Nephron (organoid): ENCODE data around the gene PLCL1.

Source experiments
- H3K27ac Mint-ChIP-seq, 3 experiments: 2 replicates each; pipeline ENCODE4 v1.8.0; 2020; ENCODE audit warnings: mixed read lengths in 3 of 3, mild to moderate bottlenecking in 2 of 3, moderate library complexity in 1 of 3
- H3K27me3 Mint-ChIP-seq: 2 replicates; pipeline ENCODE4 v1.8.0; 2021; ENCODE audit warnings: low read depth, mild to moderate bottlenecking, moderate library complexity, mixed read lengths
- H3K36me3 Mint-ChIP-seq: 2 replicates; pipeline ENCODE4 v1.8.0; 2020; ENCODE audit warnings: low read depth, mixed read lengths
- H3K4me1 Mint-ChIP-seq: 2 replicates; pipeline ENCODE4 v1.8.0; 2020; ENCODE audit warnings: mixed read lengths
- H3K4me3 Mint-ChIP-seq, 3 experiments: 2 replicates each; pipeline ENCODE4 v1.8.0; 2020; ENCODE audit warnings: mild to moderate bottlenecking in 3 of 3, mixed read lengths in 3 of 3, moderate library complexity in 2 of 3
- H3K9me3 Mint-ChIP-seq: 2 replicates; pipeline ENCODE4 v1.8.0; 2020; ENCODE audit warnings: mixed read lengths
- CTCF ChIP-seq, 3 experiments: fragments of 200-600 bp; sonication (generic); IDR thresholded peaks; one replicate each; pipeline ENCODE4 v1.5.0; 2021; ENCODE audit warnings: antibody characterized with exemption in 3 of 3; ENCODE audit not compliant: unreplicated experiment in 3 of 3

PLCL1 gene

DNA sequence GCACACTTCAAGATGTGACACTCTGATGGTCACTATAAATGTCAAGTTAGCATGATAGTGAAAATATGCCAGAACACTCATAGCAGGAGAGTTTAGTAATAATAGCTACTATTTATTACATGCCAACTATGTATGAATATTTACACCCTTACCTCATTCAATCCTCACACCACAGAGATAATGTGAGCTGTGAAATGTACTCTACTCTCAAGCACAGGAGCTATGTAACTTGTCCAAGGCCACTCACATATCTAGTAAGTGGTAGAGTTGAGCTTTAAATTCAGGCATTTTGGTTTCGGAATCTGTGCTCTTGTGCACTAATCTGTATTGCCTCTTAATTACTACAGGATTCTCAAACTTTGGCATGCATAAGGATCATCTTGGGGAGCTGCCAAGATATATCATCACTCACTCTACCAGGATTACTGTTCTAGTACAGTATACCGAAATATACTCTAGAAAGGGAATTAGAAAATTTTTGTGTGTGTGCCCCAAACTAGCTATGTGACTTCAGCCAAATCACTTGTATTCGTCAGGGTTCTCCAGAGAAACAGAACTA lies 154.3 kb downstream of the PLCL1 start:
- no peak overlapping the region for H3K4me3 Mint-ChIP-seq
- TF ChIP-seq CTCF (IDR thresholded peaks at IDR 0.05; ENCODE audit: unreplicated experiment in 3 of 3) = no peak
- peaks cover 24% of the 10 kb centered on the region for H3K4me1 Mint-ChIP-seq
- H3K9me3 Mint-ChIP-seq = peaks cover 15% of the 10 kb centered on the region
- H3K27me3 Mint-ChIP-seq = no peaks in the 10 kb centered on the region
- H3K36me3 Mint-ChIP-seq = no peaks in the 10 kb centered on the region
- peak overlapping the region in 2 of 3 experiments; percentile 15 to 74 for H3K27ac Mint-ChIP-seq

DNA sequence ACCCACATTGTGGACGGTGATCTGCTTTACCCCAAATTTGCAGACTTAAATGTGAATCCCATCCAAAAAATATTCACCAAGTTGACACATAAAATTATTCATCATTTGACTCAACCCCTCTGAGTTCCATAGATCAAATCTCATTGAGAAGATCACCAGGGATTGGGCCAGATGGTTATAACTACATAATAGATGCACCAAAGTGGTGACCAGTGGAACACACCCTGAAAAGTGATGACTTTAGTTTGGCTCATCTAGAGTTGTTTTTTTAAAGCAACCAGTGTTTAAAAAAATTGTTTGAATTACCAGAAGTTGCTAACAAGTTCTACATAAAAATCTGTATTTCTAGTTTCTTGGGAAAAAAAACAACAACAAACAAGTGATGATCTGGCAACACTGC lies 155.0 kb downstream of the PLCL1 start:
- TF ChIP-seq CTCF (IDR thresholded peaks at IDR 0.05; ENCODE audit: unreplicated experiment in 3 of 3) = no peak
- Mint-ChIP-seq H3K4me3 (no peak overlapping the region), H3K36me3 (no peaks in the 10 kb centered on the region), H3K4me1 (peaks cover 24% of the 10 kb centered on the region), H3K9me3 (peaks cover 21% of the 10 kb centered on the region), H3K27me3 (no peaks in the 10 kb centered on the region), H3K27ac (no peak overlapping the region)

GRCh38 chr2:197960786-197961185 lies 156.4 kb downstream of the PLCL1 start:
- H3K9me3 Mint-ChIP-seq = peaks cover 35% of the 10 kb centered on the region
- no peak overlapping the region for H3K4me3 Mint-ChIP-seq
- H3K27ac Mint-ChIP-seq = peak overlapping the region in 2 of 3 experiments; percentile 19 to 26
- no peak for TF ChIP-seq CTCF (IDR thresholded peaks at IDR 0.05; ENCODE audit: unreplicated experiment in 3 of 3)
- peaks cover 24% of the 10 kb centered on the region for H3K4me1 Mint-ChIP-seq
- peaks cover 4% of the 10 kb centered on the region for H3K36me3 Mint-ChIP-seq
- no peaks in the 10 kb centered on the region for H3K27me3 Mint-ChIP-seq

- H3K36me3 Mint-ChIP-seq = peaks cover 4% of the 10 kb centered on the region
- peaks cover 14% of the 10 kb centered on the region for H3K4me1 Mint-ChIP-seq
- peaks cover 41% of the 10 kb centered on the region for H3K9me3 Mint-ChIP-seq
- no peak overlapping the region for H3K27ac Mint-ChIP-seq
- no peak overlapping the region for H3K4me3 Mint-ChIP-seq
- H3K27me3 Mint-ChIP-seq = no peaks in the 10 kb centered on the region
- TF ChIP-seq CTCF (IDR thresholded peaks at IDR 0.05; ENCODE audit: unreplicated experiment in 3 of 3) = no peak
Measured at GRCh38 chr2:197964720-197965119, 160.3 kb downstream of the PLCL1 start.

DNA sequence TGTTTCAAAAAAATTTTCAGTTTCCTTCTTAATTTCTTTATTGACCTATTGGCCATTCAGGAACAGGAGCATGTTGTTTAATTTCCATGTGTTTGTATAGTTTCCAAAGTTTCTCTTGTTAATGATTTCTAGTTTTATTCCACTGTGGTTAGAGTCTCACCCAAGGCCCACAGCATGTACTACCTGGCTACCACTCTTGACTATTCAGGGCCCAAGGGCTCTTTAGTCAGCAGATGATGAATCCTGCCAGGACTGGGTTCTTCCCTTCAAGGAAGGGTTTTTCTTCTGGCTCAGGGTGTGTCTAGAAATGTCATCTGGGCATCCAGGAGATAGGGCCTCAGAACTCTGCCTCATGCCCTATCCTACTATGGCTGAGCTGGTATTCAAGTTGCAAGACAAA lies 161.4 kb downstream of the PLCL1 start:
- H3K27me3 Mint-ChIP-seq = no peaks in the 10 kb centered on the region
- TF ChIP-seq CTCF (IDR thresholded peaks at IDR 0.05; ENCODE audit: unreplicated experiment in 3 of 3) = no peak
- peaks cover 5% of the 10 kb centered on the region for H3K4me1 Mint-ChIP-seq
- H3K9me3 Mint-ChIP-seq = peaks cover 41% of the 10 kb centered on the region
- H3K36me3 Mint-ChIP-seq = peaks cover 4% of the 10 kb centered on the region
- H3K4me3 Mint-ChIP-seq = no peak overlapping the region
- no peak overlapping the region for H3K27ac Mint-ChIP-seq

GRCh38 chr2:197969391-197969893 lies 165.0 kb downstream of the PLCL1 start:
- peaks cover 4% of the 10 kb centered on the region for H3K36me3 Mint-ChIP-seq
- H3K27me3 Mint-ChIP-seq = no peaks in the 10 kb centered on the region
- H3K9me3 Mint-ChIP-seq = peaks cover 22% of the 10 kb centered on the region
- H3K4me1 Mint-ChIP-seq = peaks cover 19% of the 10 kb centered on the region
- no peak for TF ChIP-seq CTCF (IDR thresholded peaks at IDR 0.05; ENCODE audit: unreplicated experiment in 3 of 3)
- no peak overlapping the region for H3K4me3 Mint-ChIP-seq
- no peak overlapping the region for H3K27ac Mint-ChIP-seq
